Fibroblast of pulmonary artery (primary cell): Measurements from ENCODE around the gene MAGT1.
A peak's percentile ranks its signal among the peaks of the same experiment; 100 is the strongest.
"Not testable (repeated sequence)": the region's sequence is repeated elsewhere in the genome, so short reads cannot be mapped to it uniquely, and the experiment has no call there.

Experiments
- DNase-seq: peaks from one replicate; pipeline ENCODE4 v3.0.0-alpha.2; 2010; ENCODE audit warnings: low read depth
- H3K4me3 ChIP-seq: replicated peaks from 2 replicates; pipeline ENCODE4 v1.5.1; 2011; ENCODE audit warnings: low read depth, mild to moderate bottlenecking, control low read depth, low read length, moderate library complexity
- CTCF ChIP-seq: IDR thresholded peaks from 2 replicates; pipeline ENCODE4 v1.5.1; 2011; ENCODE audit warnings: mild to moderate bottlenecking, control low read depth, low read length, inconsistent platforms; ENCODE audit errors: missing control alignments

Gene MAGT1

GRCh38 chrX:77894921-77895886 lies at the start of gene MAGT1:
Gene MAGT1, minus strand, starts transcription at chrX:77895435. Its CDS starts 25 bp downstream, at chrX:77895410.
- DNase-seq: peak; percentile 98
- no peak for TF ChIP-seq CTCF
- H3K4me3 ChIP-seq: peak within 1 kb of the TSS; percentile 88

GRCh38 chrX:77945031-77945430 lies 49.8 kb upstream of the MAGT1 start:
- DNase-seq, H3K4me3 ChIP-seq: not testable (repeated sequence)

- no peak for TF ChIP-seq CTCF
- DNase-seq: no peak
- no peak overlapping the region for H3K4me3 ChIP-seq
Measured at GRCh38 chrX:77938083-77938680, 42.9 kb upstream of the MAGT1 start.

- TF ChIP-seq CTCF: no peak
- peak; percentile 44 for DNase-seq
- no peak overlapping the region for H3K4me3 ChIP-seq
Measured at GRCh38 chrX:77937291-77937690, 42.1 kb upstream of the MAGT1 start.

- no peak overlapping the region for H3K4me3 ChIP-seq
- no peak for TF ChIP-seq CTCF
- DNase-seq: no peak
Measured at GRCh38 chrX:77936299-77936698, 41.1 kb upstream of the MAGT1 start.

- no peak overlapping the region for H3K4me3 ChIP-seq
- no peak for DNase-seq
- TF ChIP-seq CTCF: no peak
Measured at GRCh38 chrX:77935886-77936285, 40.7 kb upstream of the MAGT1 start.

GRCh38 chrX:77930581-77930980 lies 35.3 kb upstream of the MAGT1 start:
- no peak for DNase-seq
- no peak overlapping the region for H3K4me3 ChIP-seq
- TF ChIP-seq CTCF: no peak
